Astrocyte (in vitro differentiated cells and primary cell): Measurements from ENCODE around the gene CNTN1. TPM values are rescaled to one million over a fixed set of nuclear protein-coding genes. Genes with fewer than 3 reads are reported as not detected.
"Not testable (repeated sequence)": the region's sequence is repeated elsewhere in the genome, so short reads cannot be mapped to it uniquely, and the experiment has no call there.

Experiments
- DNase-seq: peaks from one replicate; pipeline ENCODE4 v3.0.0-alpha.2; 2010; ENCODE audit warnings: low read depth
- FAIRE-seq: peaks from 2 replicates; lab custom pipeline; 2011; peaks lifted over from hg19 to GRCh38; lab: Jason Lieb, UNC
- H2AFZ ChIP-seq: 2 replicates; pipeline ENCODE4 v1.6.0; 2012; ENCODE audit warnings: low read depth, low read length, inconsistent platforms
- H3K27ac ChIP-seq: 2 replicates; pipeline ENCODE4 v1.5.1; 2011; ENCODE audit warnings: low read depth, low read length, inconsistent platforms
- H3K27me3 ChIP-seq: 2 replicates; pipeline ENCODE4 v1.6.0; 2011; ENCODE audit warnings: low read length, inconsistent platforms; ENCODE audit not compliant: insufficient read depth
- H3K36me3 ChIP-seq: 2 replicates; pipeline ENCODE4 v1.5.1; 2011; ENCODE audit warnings: low read length, inconsistent platforms; ENCODE audit not compliant: insufficient read depth
- H3K4me1 ChIP-seq: 2 replicates; pipeline ENCODE4 v1.5.1; 2011; ENCODE audit warnings: low read length, inconsistent platforms; ENCODE audit not compliant: insufficient read depth
- H3K4me2 ChIP-seq: 2 replicates; pipeline ENCODE4 v1.6.0; 2012; ENCODE audit warnings: low read length, inconsistent platforms
- H3K4me3 ChIP-seq: 2 replicates; pipeline ENCODE4 v1.5.1; 2011; ENCODE audit warnings: low read depth, mild to moderate bottlenecking, low read length, inconsistent platforms; ENCODE audit not compliant: insufficient read depth
- H3K79me2 ChIP-seq: 2 replicates; pipeline ENCODE4 v1.6.0; 2012; ENCODE audit warnings: mild to moderate bottlenecking, low read length, inconsistent platforms; ENCODE audit not compliant: insufficient read depth
- H3K9ac ChIP-seq: 2 replicates; pipeline ENCODE4 v1.6.0; 2012; ENCODE audit warnings: mild to moderate bottlenecking, low read length, inconsistent platforms
- H3K9me3 ChIP-seq: 2 replicates; pipeline ENCODE4 v1.5.1; 2012; ENCODE audit warnings: low read depth, mild to moderate bottlenecking, low read length, inconsistent platforms; ENCODE audit not compliant: insufficient read depth
- H4K20me1 ChIP-seq: 2 replicates; pipeline ENCODE4 v1.6.0; 2012; ENCODE audit warnings: low read length, inconsistent platforms; ENCODE audit not compliant: insufficient read depth
- H3K27ac Mint-ChIP-seq: one replicate; pipeline ENCODE4 v1.8.0; 2021; ENCODE audit warnings: mild to moderate bottlenecking, mixed read lengths; ENCODE audit not compliant: unreplicated experiment
- H3K27me3 Mint-ChIP-seq: one replicate; pipeline ENCODE4 v1.8.0; 2021; ENCODE audit warnings: low read depth, mixed read lengths; ENCODE audit not compliant: unreplicated experiment
- H3K36me3 Mint-ChIP-seq: one replicate; pipeline ENCODE4 v1.8.0; 2021; ENCODE audit warnings: low read depth, mixed read lengths; ENCODE audit not compliant: unreplicated experiment
- H3K4me1 Mint-ChIP-seq: one replicate; pipeline ENCODE4 v1.8.0; 2021; ENCODE audit warnings: low read depth, mixed read lengths; ENCODE audit not compliant: unreplicated experiment
- H3K4me3 Mint-ChIP-seq: one replicate; pipeline ENCODE4 v1.8.0; 2021; ENCODE audit warnings: mild to moderate bottlenecking, moderate library complexity, mixed read lengths; ENCODE audit not compliant: unreplicated experiment
- H3K9me3 Mint-ChIP-seq: one replicate; pipeline ENCODE4 v1.8.0; 2021; ENCODE audit warnings: mild to moderate bottlenecking, mixed read lengths; ENCODE audit not compliant: unreplicated experiment
- EZH2 ChIP-seq: IDR thresholded peaks from 2 replicates; pipeline ENCODE4 v1.6.1; 2012; ENCODE audit warnings: mild to moderate bottlenecking, low read length, inconsistent platforms; ENCODE audit not compliant: insufficient read depth
- total RNA-seq: library from RNA; stranded (reverse); gene quantifications from 2 replicates; pipeline ENCODE4 v1.2.1, GENCODE V29; 2021
- TF ChIP-seq, protein P1 (sequence below): IDR thresholded peaks from 2 replicates; pipeline ENCODE4 v1.5.1; 2011; ENCODE audit warnings: low read depth, mild to moderate bottlenecking, inconsistent platforms, low read length, moderate library complexity; ENCODE audit not compliant: insufficient read depth

CNTN1 gene
- total RNA-seq, 1 donor from 2014 or later, result 2.1 TPM

GRCh38 chr12:40734276-40734675, 42.0 kb downstream of the CNTN1 start:
- no peaks in the 10 kb centered on the region for H3K4me1 ChIP-seq
- Mint-ChIP-seq H3K4me3 (no peak overlapping the region), H3K36me3 (no peaks in the 10 kb centered on the region), H3K9me3 (no peaks in the 10 kb centered on the region), H3K27ac (no peak overlapping the region), H3K27me3 (no peaks in the 10 kb centered on the region), H3K4me1 (no peaks in the 10 kb centered on the region)
- FAIRE-seq (no peak), DNase-seq (no peak)
- H3K9me3 ChIP-seq, result no peaks in the 10 kb centered on the region
- no peaks in the 10 kb centered on the region for H3K79me2 ChIP-seq
- no peak overlapping the region for H3K4me3 ChIP-seq
- no peaks in the 10 kb centered on the region for H3K36me3 ChIP-seq
- no peak overlapping the region for H2AFZ ChIP-seq
- H4K20me1 ChIP-seq, result no peaks in the 10 kb centered on the region
- H3K4me2 ChIP-seq, result no peak overlapping the region
- no peak overlapping the region for H3K27ac ChIP-seq
- no peak overlapping the region for H3K9ac ChIP-seq
- no peaks in the 10 kb centered on the region for H3K27me3 ChIP-seq
- TF ChIP-seq EZH2, result no peak
- TF ChIP-seq, protein P1, sequence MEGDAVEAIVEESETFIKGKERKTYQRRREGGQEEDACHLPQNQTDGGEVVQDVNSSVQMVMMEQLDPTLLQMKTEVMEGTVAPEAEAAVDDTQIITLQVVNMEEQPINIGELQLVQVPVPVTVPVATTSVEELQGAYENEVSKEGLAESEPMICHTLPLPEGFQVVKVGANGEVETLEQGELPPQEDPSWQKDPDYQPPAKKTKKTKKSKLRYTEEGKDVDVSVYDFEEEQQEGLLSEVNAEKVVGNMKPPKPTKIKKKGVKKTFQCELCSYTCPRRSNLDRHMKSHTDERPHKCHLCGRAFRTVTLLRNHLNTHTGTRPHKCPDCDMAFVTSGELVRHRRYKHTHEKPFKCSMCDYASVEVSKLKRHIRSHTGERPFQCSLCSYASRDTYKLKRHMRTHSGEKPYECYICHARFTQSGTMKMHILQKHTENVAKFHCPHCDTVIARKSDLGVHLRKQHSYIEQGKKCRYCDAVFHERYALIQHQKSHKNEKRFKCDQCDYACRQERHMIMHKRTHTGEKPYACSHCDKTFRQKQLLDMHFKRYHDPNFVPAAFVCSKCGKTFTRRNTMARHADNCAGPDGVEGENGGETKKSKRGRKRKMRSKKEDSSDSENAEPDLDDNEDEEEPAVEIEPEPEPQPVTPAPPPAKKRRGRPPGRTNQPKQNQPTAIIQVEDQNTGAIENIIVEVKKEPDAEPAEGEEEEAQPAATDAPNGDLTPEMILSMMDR, result no peak

- Mint-ChIP-seq H3K36me3 (no peaks in the 10 kb centered on the region), H3K27ac (no peak overlapping the region)
- no peak for FAIRE-seq
Measured at GRCh38 chr12:40735551-40736230, 43.5 kb downstream of the CNTN1 start.

DNA sequence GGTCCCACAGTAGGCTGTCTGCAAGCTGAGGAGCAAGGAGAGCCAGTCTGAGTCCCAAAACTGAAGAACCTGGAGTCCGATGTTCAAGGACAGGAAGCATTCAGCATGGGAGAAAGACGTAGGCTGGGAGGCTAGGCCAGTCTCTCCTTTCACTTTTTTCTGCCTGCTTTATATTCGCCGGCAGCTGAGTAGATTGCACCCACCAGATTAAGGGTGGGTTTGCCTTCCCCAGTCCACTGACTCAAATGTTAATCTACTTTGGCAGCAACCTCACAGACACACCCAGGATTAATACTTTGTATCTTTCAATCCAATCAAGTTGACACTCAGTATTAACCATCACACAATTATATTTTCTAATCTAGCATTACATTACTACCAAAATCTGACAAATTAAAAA, 45.2 kb downstream of the CNTN1 start:
- not testable (repeated sequence) for H3K27me3 Mint-ChIP-seq, H3K4me3 Mint-ChIP-seq, FAIRE-seq, H3K9ac ChIP-seq, H4K20me1 ChIP-seq, DNase-seq, H3K27ac ChIP-seq, H3K9me3 ChIP-seq, H3K36me3 ChIP-seq, H3K36me3 Mint-ChIP-seq, H3K27ac Mint-ChIP-seq, H3K4me3 ChIP-seq, H3K4me2 ChIP-seq, H2AFZ ChIP-seq, H3K27me3 ChIP-seq, H3K4me1 Mint-ChIP-seq, H3K79me2 ChIP-seq, H3K4me1 ChIP-seq, H3K9me3 Mint-ChIP-seq

More at GRCh38 chr12:40735551-40736230, 43.5 kb downstream of the CNTN1 start:
- H3K4me3 ChIP-seq, result no peak overlapping the region
- H2AFZ ChIP-seq, result no peak overlapping the region
- H4K20me1 ChIP-seq, result no peaks in the 10 kb centered on the region
- H3K4me1 Mint-ChIP-seq, result no peaks in the 10 kb centered on the region
- no peaks in the 10 kb centered on the region for H3K9me3 ChIP-seq
- peaks cover under 1% of the 10 kb centered on the region for H3K9me3 Mint-ChIP-seq
- H3K27me3 Mint-ChIP-seq, result no peaks in the 10 kb centered on the region
- H3K4me2 ChIP-seq, result no peak overlapping the region
- no peaks in the 10 kb centered on the region for H3K4me1 ChIP-seq
- H3K4me3 Mint-ChIP-seq, result no peak overlapping the region
- H3K79me2 ChIP-seq, result no peaks in the 10 kb centered on the region
- DNase-seq, result no peak
- H3K27me3 ChIP-seq, result no peaks in the 10 kb centered on the region
- no peak overlapping the region for H3K27ac ChIP-seq
- TF ChIP-seq, protein P1, result no peak
- no peak for TF ChIP-seq EZH2
- no peaks in the 10 kb centered on the region for H3K36me3 ChIP-seq
- no peak overlapping the region for H3K9ac ChIP-seq
